HEK293T (cell line): Measurements from ENCODE around the gene TGM4.

Source experiments
- ARNT ChIP-seq: fragments of 450-650 bp; IDR thresholded peaks from 2 replicates; pipeline ENCODE4 v1.6.1; 2017; ENCODE audit warnings: mild to moderate bottlenecking
- ELF4 ChIP-seq: fragments of 450-650 bp; IDR thresholded peaks from 2 replicates; pipeline ENCODE4 v1.6.1; 2017; ENCODE audit warnings: antibody characterized with exemption
- FOXK2 ChIP-seq: fragments of 450-650 bp; IDR thresholded peaks from 2 replicates; pipeline ENCODE4 v1.6.1; 2016; ENCODE audit warnings: mild to moderate bottlenecking
- FOXM1 ChIP-seq: fragments of 450-650 bp; IDR thresholded peaks from 2 replicates; pipeline ENCODE4 v1.6.1; 2017; ENCODE audit warnings: mild to moderate bottlenecking, borderline replicate concordance
- HDGF ChIP-seq: fragments of 450-650 bp; IDR thresholded peaks from 2 replicates; pipeline ENCODE4 v1.6.1; 2017; ENCODE audit warnings: antibody characterized with exemption, borderline replicate concordance
- L3MBTL2 ChIP-seq: fragments of 450-650 bp; conservative IDR thresholded peaks from 2 replicates; pipeline ENCODE4 v1.6.1; 2016; ENCODE audit warnings: mild to moderate bottlenecking
- LEF1 ChIP-seq: fragments of 450-650 bp; IDR thresholded peaks from 2 replicates; pipeline ENCODE4 v1.6.1; 2017; ENCODE audit warnings: mild to moderate bottlenecking, borderline replicate concordance
- NFRKB ChIP-seq: fragments of 450-650 bp; IDR thresholded peaks from 2 replicates; pipeline ENCODE4 v1.6.1; 2016; ENCODE audit warnings: mild to moderate bottlenecking, moderate library complexity
- SP1 ChIP-seq: fragments of 450-650 bp; IDR thresholded peaks from 2 replicates; pipeline ENCODE4 v1.6.1; 2017

DNA sequence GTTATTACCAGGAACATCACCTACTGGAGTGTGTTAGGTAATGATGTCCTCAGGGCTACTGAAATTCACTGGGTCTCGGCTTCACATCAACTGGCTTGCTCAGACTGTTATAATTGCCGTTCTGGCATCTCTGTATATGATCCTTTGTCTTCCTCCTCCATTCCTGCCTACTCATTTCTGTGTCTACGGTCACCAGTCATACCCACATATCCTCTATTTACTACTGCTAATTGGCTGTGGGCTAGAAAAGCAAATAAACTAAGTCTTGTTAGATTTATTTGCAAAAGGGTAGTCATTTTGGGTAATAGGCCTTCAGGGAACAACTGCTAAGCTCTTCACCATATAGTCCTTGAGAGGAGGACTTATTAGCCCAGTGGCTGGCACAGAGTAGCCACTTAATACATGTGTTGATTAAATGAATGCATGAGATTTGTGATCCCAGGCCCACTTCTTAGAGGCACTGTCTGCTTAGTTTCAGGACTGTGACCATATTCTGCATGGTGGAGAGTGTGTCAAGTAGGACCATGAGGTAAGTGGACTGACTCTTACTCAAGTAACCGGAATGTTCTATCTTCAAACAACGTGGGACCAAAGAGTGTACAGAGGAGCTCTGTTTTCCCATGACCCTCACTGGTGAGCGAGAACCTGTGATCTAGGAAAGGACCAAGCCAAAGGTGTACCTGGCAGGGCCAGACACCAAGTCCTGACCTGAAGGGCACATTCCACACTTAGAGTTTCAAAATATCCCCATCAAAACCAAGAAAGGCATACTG lies 88.4 kb downstream of the TGM4 start:
- TF ChIP-seq ELF4 (no peak), FOXM1 (no peak), LEF1 (no peak), HDGF (no peak), L3MBTL2 (no peak), FOXK2 (no peak), SP1 (no peak), ARNT (no peak), NFRKB (no peak)
